Duodenal mucosa (tissue), 2 donors: ENCODE data around the gene TMEM198.

Experiments
- H3K27ac ChIP-seq: one replicate; pipeline ENCODE4 v1.7.0; 2013; ENCODE audit warnings: low read depth, low read length
- H3K27me3 ChIP-seq, 2 donors: one replicate each; pipeline ENCODE4 v1.7.0; 2013; ENCODE audit warnings: low read length in 2 of 2, control low read depth in 1 of 2; ENCODE audit not compliant: insufficient read depth in 2 of 2, control insufficient read depth in 1 of 2
- H3K36me3 ChIP-seq, 2 donors: one replicate each; pipeline ENCODE4 v1.7.0; 2013; ENCODE audit warnings: low read length in 2 of 2, control low read depth in 1 of 2; ENCODE audit not compliant: insufficient read depth in 2 of 2, control insufficient read depth in 1 of 2
- H3K4me1 ChIP-seq, 2 donors: one replicate each; pipeline ENCODE4 v1.7.0; 2013; ENCODE audit warnings: low read length in 2 of 2, control low read depth in 1 of 2; ENCODE audit not compliant: insufficient read depth in 2 of 2, control insufficient read depth in 1 of 2
- H3K4me3 ChIP-seq, 2 donors: one replicate each; pipeline ENCODE4 v1.7.0; 2013; ENCODE audit warnings: low read length in 2 of 2, low read depth in 1 of 2
- H3K9ac ChIP-seq, 2 donors: one replicate each; pipeline ENCODE4 v1.7.0; 2013; ENCODE audit warnings: low read length in 2 of 2, low read depth in 1 of 2
- H3K9me3 ChIP-seq, 2 donors: one replicate each; pipeline ENCODE4 v1.7.0; 2013; ENCODE audit warnings: low read length in 2 of 2, control low read depth in 1 of 2; ENCODE audit not compliant: control insufficient read depth in 1 of 2

The TMEM198 gene

GRCh38 chr2:219515874-219516629, 27.8 kb upstream of the TMEM198 start:
- Histone ChIP-seq H3K4me1 (no peaks in the 10 kb centered on the region), H3K9ac (no peak overlapping the region), H3K27me3 (peaks cover 62 to 73% of the 10 kb centered on the region in 2 donors), H3K27ac (no peak overlapping the region), H3K9me3 (no peaks in the 10 kb centered on the region), H3K4me3 (no peak overlapping the region), H3K36me3 (no peaks in the 10 kb centered on the region)

DNA sequence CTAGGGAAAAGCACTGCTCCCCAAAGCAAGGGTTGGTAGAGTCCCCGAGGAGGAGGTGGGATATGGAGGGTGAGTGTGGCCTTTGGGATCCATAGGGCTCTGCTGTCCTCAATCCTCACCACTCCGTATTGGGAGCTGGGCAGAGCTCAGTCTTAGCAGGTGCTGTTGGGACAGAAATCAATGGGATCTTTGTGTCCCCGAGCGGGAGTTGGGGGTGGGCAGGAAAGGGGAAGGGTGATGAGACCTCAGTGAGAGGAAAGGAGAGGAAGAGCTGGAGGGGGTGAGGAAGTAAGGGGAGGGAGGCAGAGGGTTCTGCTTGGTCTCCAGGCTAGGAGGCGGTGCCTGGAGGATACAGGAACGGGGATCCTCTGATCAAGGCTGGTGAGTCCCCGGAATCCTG, 26.9 kb upstream of the TMEM198 start:
- Histone ChIP-seq H3K36me3 (no peaks in the 10 kb centered on the region), H3K27me3 (peaks cover 68 to 75% of the 10 kb centered on the region in 2 donors), H3K4me1 (no peaks in the 10 kb centered on the region)

GRCh38 chr2:219517954-219518778, 25.7 kb upstream of the TMEM198 start:
- H3K27ac ChIP-seq, result no peak overlapping the region
- H3K4me3 ChIP-seq, result no peak overlapping the region
- H3K36me3 ChIP-seq, result no peaks in the 10 kb centered on the region
- no peak overlapping the region for H3K9ac ChIP-seq
- peaks cover 0 to 2% of the 10 kb centered on the region in 2 donors for H3K4me1 ChIP-seq
- H3K9me3 ChIP-seq, result no peaks in the 10 kb centered on the region
- H3K27me3 ChIP-seq, result peaks cover 66 to 73% of the 10 kb centered on the region in 2 donors

More for the DNA sequence above, 26.9 kb upstream of the TMEM198 start:
- no peak overlapping the region for H3K4me3 ChIP-seq
- no peaks in the 10 kb centered on the region for H3K9me3 ChIP-seq
- no peak overlapping the region for H3K9ac ChIP-seq
- no peak overlapping the region for H3K27ac ChIP-seq

- Histone ChIP-seq H3K9ac (no peak overlapping the region), H3K4me1 (peaks cover 0 to 4% of the 10 kb centered on the region in 2 donors), H3K9me3 (no peaks in the 10 kb centered on the region), H3K4me3 (no peak overlapping the region), H3K36me3 (no peaks in the 10 kb centered on the region), H3K27me3 (peaks cover 64 to 72% of the 10 kb centered on the region in 2 donors), H3K27ac (no peak overlapping the region)
Observed at GRCh38 chr2:219519526-219519916, 24.3 kb upstream of the TMEM198 start.

DNA sequence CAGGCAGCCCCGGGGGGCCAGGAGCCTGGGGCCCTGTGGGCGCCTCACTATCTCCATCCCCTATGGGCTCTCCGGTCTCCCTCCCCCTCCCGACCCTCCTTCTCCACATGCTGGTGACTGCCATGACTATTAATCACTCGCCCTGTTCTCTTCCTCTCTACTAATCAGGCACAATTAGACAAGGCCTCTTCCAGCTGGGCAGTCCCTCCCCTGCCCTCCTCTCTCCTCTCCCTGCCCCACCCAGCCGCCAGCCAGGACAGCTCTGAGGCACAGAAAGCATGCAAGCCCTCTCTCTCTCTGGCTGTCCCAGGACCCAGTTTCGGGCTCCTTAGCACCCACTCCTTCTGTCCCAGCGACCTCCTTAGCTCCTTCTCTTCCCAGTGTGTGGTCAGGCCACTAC, 23.7 kb upstream of the TMEM198 start:
- Histone ChIP-seq H3K27ac (no peak overlapping the region), H3K4me3 (no peak overlapping the region), H3K9ac (no peak overlapping the region), H3K36me3 (no peaks in the 10 kb centered on the region), H3K27me3 (peaks cover 65 to 75% of the 10 kb centered on the region in 2 donors), H3K4me1 (peaks cover 0 to 4% of the 10 kb centered on the region in 2 donors), H3K9me3 (no peaks in the 10 kb centered on the region)

GRCh38 chr2:219521066-219521880, 22.6 kb upstream of the TMEM198 start:
- H3K27ac ChIP-seq, result no peak overlapping the region
- peaks cover 61 to 80% of the 10 kb centered on the region in 2 donors for H3K27me3 ChIP-seq
- no peaks in the 10 kb centered on the region for H3K9me3 ChIP-seq
- peaks cover 0 to 4% of the 10 kb centered on the region in 2 donors for H3K4me1 ChIP-seq
- no peak overlapping the region for H3K4me3 ChIP-seq
- no peaks in the 10 kb centered on the region for H3K36me3 ChIP-seq
- no peak overlapping the region for H3K9ac ChIP-seq

GRCh38 chr2:219522111-219523030, 21.5 kb upstream of the TMEM198 start:
- H3K9ac ChIP-seq, result no peak overlapping the region
- H3K36me3 ChIP-seq, result no peaks in the 10 kb centered on the region
- peaks cover 0 to 4% of the 10 kb centered on the region in 2 donors for H3K4me1 ChIP-seq
- peaks cover 62 to 80% of the 10 kb centered on the region in 2 donors for H3K27me3 ChIP-seq
- no peaks in the 10 kb centered on the region for H3K9me3 ChIP-seq
- H3K27ac ChIP-seq, result no peak overlapping the region
- no peak overlapping the region for H3K4me3 ChIP-seq

DNA sequence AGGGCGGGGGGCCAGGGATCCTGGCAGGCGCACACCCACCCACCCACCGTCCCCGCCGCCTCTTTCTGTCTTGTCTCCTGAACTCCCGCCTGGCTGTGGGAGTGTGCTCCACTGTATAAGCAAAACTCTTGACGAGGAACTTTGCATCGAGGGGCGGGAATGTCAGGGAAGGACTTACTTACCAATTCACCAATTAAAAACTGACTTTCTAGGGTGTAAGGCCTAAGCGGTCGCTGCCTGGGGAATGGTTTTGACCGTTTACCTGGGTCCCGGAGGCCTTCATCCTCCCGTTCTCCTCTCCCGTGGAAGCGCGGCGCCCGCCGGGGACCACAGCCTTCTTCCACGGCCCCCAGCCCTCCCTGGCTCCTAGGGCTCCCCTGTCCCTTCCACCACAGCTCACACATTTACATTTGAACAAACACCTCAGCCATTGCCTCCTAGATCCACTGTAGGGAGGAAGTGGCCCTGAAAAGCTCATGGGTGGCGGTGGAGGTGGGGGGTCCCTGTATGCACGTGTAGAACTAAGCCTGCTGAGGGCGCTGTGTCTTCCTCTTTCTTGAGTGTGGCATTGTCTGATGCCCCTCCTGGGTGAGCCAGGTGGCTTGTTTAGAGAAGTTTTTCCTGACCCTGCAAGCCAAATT, 20.7 kb upstream of the TMEM198 start:
- H3K4me3 ChIP-seq, result no peak overlapping the region
- H3K27ac ChIP-seq, result no peak overlapping the region
- H3K9ac ChIP-seq, result no peak overlapping the region
- H3K9me3 ChIP-seq, result no peaks in the 10 kb centered on the region
- H3K4me1 ChIP-seq, result peaks cover 0 to 4% of the 10 kb centered on the region in 2 donors
- no peaks in the 10 kb centered on the region for H3K36me3 ChIP-seq
- H3K27me3 ChIP-seq, result peaks cover 68 to 80% of the 10 kb centered on the region in 2 donors

DNA sequence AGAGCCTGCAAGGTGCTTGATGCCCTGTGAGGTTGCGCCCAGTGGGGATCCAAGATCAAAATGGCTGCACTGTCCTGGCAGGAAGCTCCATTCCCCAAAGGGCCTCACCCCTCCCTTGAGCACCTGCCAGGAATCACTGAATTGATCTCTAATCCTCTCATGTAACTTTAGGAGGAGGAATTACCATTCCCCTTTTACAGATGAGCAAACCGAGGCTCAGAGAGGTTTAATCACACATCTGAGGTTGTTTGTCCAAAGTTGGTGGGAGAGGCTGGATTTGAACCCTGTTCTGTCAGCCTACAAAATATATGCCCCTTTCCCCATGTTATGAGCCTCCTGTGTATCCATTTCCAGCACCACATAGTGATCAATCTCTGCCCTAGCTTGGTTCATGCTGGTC, 19.0 kb upstream of the TMEM198 start:
- H3K27ac ChIP-seq, result no peak overlapping the region
- H3K36me3 ChIP-seq, result no peaks in the 10 kb centered on the region
- no peak overlapping the region for H3K9ac ChIP-seq
- H3K27me3 ChIP-seq, result peaks cover 77 to 87% of the 10 kb centered on the region in 2 donors
- H3K4me1 ChIP-seq, result peaks cover 0 to 4% of the 10 kb centered on the region in 2 donors
- H3K9me3 ChIP-seq, result no peaks in the 10 kb centered on the region
- H3K4me3 ChIP-seq, result no peak overlapping the region
